MM.1S (cell line): ENCODE results near the gene OR7D4.

Experiments
- DNase-seq: peaks from one replicate; pipeline ENCODE4 v3.0.0-alpha.2; 2015
- H2AFZ ChIP-seq: fragments of 300-600 bp; sonication (generic); 2 replicates; pipeline ENCODE4 v1.6.0; 2016; ENCODE audit warnings: antibody characterized with exemption, low read length
- H3F3A ChIP-seq: fragments of 300-600 bp; sonication (generic); 2 replicates; pipeline ENCODE4 v1.6.1; 2016; ENCODE audit warnings: mild to moderate bottlenecking, antibody characterized with exemption, low read length, moderate library complexity, mixed read lengths; ENCODE audit not compliant: insufficient read depth
- H3K27ac ChIP-seq: fragments of 300-600 bp; sonication (generic); 2 replicates; pipeline ENCODE4 v1.5.1; 2016; ENCODE audit warnings: mild to moderate bottlenecking, low read length
- H3K27me3 ChIP-seq: fragments of 300-600 bp; sonication (generic); replicated peaks from 2 replicates; pipeline ENCODE4 v1.6.0; 2016; ENCODE audit warnings: low read length; ENCODE audit not compliant: insufficient read depth
- H3K36me3 ChIP-seq: fragments of 300-600 bp; sonication (generic); replicated peaks from 2 replicates; pipeline ENCODE4 v1.6.1; 2016; ENCODE audit warnings: mild to moderate bottlenecking, low read length, mixed read lengths; ENCODE audit not compliant: insufficient read depth
- H3K4me1 ChIP-seq: fragments of 300-600 bp; sonication (generic); 2 replicates; pipeline ENCODE4 v1.6.1; 2016; ENCODE audit warnings: low read length, mixed read lengths
- H3K4me2 ChIP-seq: fragments of 300-600 bp; sonication (generic); 2 replicates; pipeline ENCODE4 v1.6.0; 2016; ENCODE audit warnings: low read depth, low read length
- H3K4me3 ChIP-seq: fragments of 300-600 bp; sonication (generic); 2 replicates; pipeline ENCODE4 v1.5.1; 2016; ENCODE audit warnings: low read length, mixed read lengths
- H3K79me2 ChIP-seq: fragments of 300-600 bp; sonication (generic); 2 replicates; pipeline ENCODE4 v1.6.1; 2016; ENCODE audit warnings: mixed run types, low read length, mixed read lengths
- H3K9ac ChIP-seq: fragments of 300-600 bp; sonication (generic); 2 replicates; pipeline ENCODE4 v1.6.1; 2016; ENCODE audit warnings: low read length, mixed read lengths
- H3K9me2 ChIP-seq: fragments of 300-600 bp; sonication (generic); replicated peaks from 2 replicates; pipeline ENCODE4 v1.6.1; 2016; ENCODE audit warnings: mild to moderate bottlenecking, low read length, mixed read lengths; ENCODE audit not compliant: insufficient read depth
- H3K9me3 ChIP-seq: fragments of 300-600 bp; sonication (generic); replicated peaks from 2 replicates; pipeline ENCODE4 v1.6.1; 2016; ENCODE audit warnings: mild to moderate bottlenecking, low read length, mixed read lengths; ENCODE audit not compliant: insufficient read depth
- H4K20me1 ChIP-seq: fragments of 300-600 bp; sonication (generic); 2 replicates; pipeline ENCODE4 v1.6.1; 2016; ENCODE audit warnings: mild to moderate bottlenecking, low read length, moderate library complexity, mixed read lengths; ENCODE audit not compliant: insufficient read depth
- EZH2 ChIP-seq: fragments of 300-600 bp; sonication (generic); optimal IDR thresholded peaks from 2 replicates; pipeline ENCODE3; 2017; ENCODE audit warnings: low read depth, mild to moderate bottlenecking, antibody characterized with exemption, low read length, mixed read lengths
- EZH2phosphoT487 ChIP-seq: fragments of 300-600 bp; sonication (generic); IDR thresholded peaks from 2 replicates; pipeline ENCODE4 v1.6.1; 2018; ENCODE audit warnings: antibody characterized with exemption, low read length
- TF ChIP-seq, protein P1 (sequence below): fragments of 300-600 bp; sonication (generic); IDR thresholded peaks from 2 replicates; pipeline ENCODE4 v1.5.1; 2016; ENCODE audit warnings: antibody characterized with exemption, low read length, mixed read lengths

The OR7D4 gene

DNA sequence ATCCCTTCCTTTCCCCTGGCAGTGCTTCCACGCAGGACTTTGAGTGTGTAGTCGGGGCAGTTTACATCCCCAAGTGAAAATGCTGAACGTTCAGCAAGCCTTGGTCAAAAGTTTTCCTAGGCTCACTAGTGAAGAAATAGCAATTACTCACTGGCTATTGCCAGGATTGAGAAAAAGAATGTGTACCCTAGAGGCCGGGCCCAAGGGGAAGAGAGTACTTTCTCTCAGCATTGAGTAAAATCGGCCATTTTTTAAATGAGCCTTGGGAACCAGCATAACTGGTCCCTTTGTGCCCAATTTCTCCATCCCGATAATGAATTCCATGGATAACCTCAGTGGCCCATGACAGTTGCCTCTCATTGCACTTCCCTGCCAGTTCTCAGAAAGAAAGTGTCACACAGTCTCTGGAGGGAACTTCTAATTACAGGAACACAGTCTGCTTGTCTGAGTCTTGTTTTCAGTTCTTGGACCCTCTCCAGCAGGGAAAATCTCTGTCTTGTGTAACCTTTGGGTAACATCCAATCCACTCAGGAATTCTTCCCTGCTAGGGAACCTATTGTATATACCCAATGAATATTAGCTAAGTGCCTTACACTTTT lies 47.9 kb downstream of the OR7D4 start:
- no peak for DNase-seq
- Histone ChIP-seq H3K9me2 (no peaks in the 10 kb centered on the region), H2AFZ (no peak overlapping the region), H3K27me3 (no peaks in the 10 kb centered on the region), H3K9me3 (no peaks in the 10 kb centered on the region), H3F3A (no peaks in the 10 kb centered on the region), H3K36me3 (no peaks in the 10 kb centered on the region), H3K27ac (no peak overlapping the region), H3K9ac (no peak overlapping the region), H3K79me2 (no peaks in the 10 kb centered on the region), H3K4me1 (no peaks in the 10 kb centered on the region), H3K4me3 (no peak overlapping the region), H3K4me2 (no peak overlapping the region), H4K20me1 (no peaks in the 10 kb centered on the region)
- TF ChIP-seq EZH2phosphoT487 (no peak), EZH2 (no peak)
- TF ChIP-seq, protein P1, sequence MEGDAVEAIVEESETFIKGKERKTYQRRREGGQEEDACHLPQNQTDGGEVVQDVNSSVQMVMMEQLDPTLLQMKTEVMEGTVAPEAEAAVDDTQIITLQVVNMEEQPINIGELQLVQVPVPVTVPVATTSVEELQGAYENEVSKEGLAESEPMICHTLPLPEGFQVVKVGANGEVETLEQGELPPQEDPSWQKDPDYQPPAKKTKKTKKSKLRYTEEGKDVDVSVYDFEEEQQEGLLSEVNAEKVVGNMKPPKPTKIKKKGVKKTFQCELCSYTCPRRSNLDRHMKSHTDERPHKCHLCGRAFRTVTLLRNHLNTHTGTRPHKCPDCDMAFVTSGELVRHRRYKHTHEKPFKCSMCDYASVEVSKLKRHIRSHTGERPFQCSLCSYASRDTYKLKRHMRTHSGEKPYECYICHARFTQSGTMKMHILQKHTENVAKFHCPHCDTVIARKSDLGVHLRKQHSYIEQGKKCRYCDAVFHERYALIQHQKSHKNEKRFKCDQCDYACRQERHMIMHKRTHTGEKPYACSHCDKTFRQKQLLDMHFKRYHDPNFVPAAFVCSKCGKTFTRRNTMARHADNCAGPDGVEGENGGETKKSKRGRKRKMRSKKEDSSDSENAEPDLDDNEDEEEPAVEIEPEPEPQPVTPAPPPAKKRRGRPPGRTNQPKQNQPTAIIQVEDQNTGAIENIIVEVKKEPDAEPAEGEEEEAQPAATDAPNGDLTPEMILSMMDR, result no peak

DNA sequence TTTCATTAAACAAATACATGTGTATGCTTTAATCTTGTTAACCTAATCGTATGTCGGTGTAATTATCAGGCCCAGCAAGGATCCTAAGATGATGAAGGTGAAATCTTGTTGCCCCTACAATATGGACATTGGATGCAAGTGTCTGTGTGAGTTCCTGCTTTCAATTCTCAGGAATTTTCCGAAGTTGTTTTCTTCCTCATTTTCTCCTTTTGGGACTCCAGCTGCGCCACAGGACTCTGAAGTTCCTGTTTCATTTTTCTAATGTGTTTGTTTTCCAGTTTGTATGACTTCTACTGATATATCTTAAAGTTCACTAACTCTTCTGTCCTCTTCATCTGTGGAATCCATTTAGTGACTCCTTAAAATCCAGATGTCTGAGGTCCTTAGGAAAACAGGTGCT lies 52.5 kb downstream of the OR7D4 start:
- Histone ChIP-seq H3K9ac (no peak overlapping the region), H3F3A (no peaks in the 10 kb centered on the region), H4K20me1 (no peaks in the 10 kb centered on the region), H3K79me2 (no peaks in the 10 kb centered on the region), H3K27me3 (no peaks in the 10 kb centered on the region), H3K9me2 (no peaks in the 10 kb centered on the region), H3K4me1 (no peaks in the 10 kb centered on the region), H3K36me3 (peaks cover 13% of the 10 kb centered on the region), H3K27ac (no peak overlapping the region), H3K9me3 (no peaks in the 10 kb centered on the region), H2AFZ (no peak overlapping the region), H3K4me2 (no peak overlapping the region), H3K4me3 (no peak overlapping the region)
- no peak for TF ChIP-seq EZH2
- TF ChIP-seq, protein P1, result no peak
- no peak for TF ChIP-seq EZH2phosphoT487
- no peak for DNase-seq

DNA sequence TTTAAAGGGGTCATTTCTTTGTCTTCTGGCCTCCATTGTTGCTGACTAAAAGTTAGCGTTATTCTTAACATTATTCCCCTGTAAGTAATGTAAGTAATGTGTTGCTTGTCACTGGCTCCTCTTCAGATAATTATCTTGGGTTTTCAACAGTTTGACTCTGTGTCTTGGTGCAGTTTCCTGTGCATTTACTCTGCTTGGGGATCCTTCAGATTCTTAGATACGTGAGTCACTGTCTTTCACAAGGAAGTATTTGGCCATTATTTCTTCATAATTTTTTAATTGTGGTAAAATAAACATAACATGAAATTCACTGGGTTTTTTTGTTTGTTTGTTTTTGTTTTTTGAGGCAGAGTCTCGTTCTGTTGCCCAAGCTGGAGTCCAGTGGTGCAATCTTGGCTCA lies 54.1 kb downstream of the OR7D4 start:
- no peaks in the 10 kb centered on the region for H3K9me3 ChIP-seq
- H3K4me2 ChIP-seq, result no peak overlapping the region
- H3F3A ChIP-seq, result no peaks in the 10 kb centered on the region
- TF ChIP-seq, protein P1, result no peak
- no peak for TF ChIP-seq EZH2phosphoT487
- no peak for TF ChIP-seq EZH2
- no peaks in the 10 kb centered on the region for H3K9me2 ChIP-seq
- H3K79me2 ChIP-seq, result no peaks in the 10 kb centered on the region
- peaks cover 28% of the 10 kb centered on the region for H3K36me3 ChIP-seq
- DNase-seq, result no peak
- no peaks in the 10 kb centered on the region for H3K4me1 ChIP-seq
- no peaks in the 10 kb centered on the region for H4K20me1 ChIP-seq
- H3K27me3 ChIP-seq, result no peaks in the 10 kb centered on the region
- no peak overlapping the region for H3K27ac ChIP-seq
- no peak overlapping the region for H3K9ac ChIP-seq
- H2AFZ ChIP-seq, result no peak overlapping the region
- H3K4me3 ChIP-seq, result no peak overlapping the region
